NCI-H2196 treated with DMSO at 0.1 percent for 48 hours (cell line): ENCODE data around the gene GPR173.
A peak's percentile ranks its signal among the peaks of the same experiment; 100 is the strongest.

Experiments used
- DNase-seq: peaks from one replicate; lab custom pipeline; 2025; ENCODE audit not compliant: unreplicated experiment; lab: John Stamatoyannopoulos, UW

GPR173 gene

DNA sequence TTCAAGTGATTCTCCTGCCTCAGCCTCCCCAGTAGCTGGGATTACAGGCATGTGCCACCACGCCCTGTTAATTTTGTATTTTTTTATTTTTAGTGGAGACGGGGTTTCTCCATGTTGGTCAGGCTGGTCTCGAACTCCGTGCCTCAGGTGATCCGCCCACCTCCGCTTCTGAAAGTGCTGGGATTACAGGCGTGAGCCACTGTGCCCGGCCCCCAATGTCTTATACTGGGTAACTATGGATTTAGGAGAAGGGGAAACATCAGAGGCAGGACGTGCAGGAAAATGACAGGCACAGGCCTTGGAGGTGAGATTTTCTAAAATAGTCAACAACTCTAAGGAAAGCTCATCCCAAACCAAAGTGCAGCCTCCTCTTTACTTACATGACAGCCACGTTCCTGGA lies 22.5 kb downstream of the GPR173 start:
- no peak for DNase-seq

DNA sequence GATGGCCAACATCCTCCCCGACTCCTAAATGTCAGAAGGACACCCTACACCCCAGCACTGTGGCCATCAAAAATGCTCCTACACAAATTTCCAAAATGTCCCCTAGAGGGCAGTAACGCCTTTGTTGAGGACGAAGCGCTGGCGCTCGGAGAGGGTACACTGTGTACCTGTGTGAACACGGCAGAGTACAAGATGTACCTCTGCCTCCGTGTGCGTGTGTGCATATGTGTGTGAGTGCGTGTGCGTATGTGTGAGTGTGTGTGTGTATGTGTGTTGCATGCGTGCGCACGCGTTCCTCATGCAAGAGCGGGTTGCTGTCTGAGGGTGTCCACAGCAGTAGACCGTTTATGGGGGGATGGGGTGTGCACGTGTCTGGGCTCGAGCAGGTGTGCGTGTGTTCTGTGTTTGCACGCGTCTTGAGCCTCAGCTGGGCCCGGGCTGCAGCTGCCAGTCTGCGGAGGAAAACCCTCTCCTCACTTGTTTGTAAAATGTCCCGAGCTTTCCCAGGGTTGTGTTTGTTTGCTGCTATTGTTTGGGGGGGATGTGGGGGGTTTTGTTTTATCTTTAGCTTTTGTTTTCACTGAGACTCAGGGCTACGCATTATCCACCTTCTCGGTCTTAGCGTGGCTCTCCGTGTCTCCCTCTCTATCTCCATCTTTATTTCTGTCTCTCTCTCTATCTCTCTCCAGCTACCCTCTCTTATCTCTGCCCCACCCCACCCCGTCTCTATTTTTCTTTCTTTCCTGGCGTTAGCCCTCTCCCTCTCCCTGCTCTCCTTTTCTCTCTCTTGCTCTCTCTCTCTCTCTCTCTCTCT lies 23.2 kb downstream of the GPR173 start:
- DNase-seq: peak; percentile 31

DNA sequence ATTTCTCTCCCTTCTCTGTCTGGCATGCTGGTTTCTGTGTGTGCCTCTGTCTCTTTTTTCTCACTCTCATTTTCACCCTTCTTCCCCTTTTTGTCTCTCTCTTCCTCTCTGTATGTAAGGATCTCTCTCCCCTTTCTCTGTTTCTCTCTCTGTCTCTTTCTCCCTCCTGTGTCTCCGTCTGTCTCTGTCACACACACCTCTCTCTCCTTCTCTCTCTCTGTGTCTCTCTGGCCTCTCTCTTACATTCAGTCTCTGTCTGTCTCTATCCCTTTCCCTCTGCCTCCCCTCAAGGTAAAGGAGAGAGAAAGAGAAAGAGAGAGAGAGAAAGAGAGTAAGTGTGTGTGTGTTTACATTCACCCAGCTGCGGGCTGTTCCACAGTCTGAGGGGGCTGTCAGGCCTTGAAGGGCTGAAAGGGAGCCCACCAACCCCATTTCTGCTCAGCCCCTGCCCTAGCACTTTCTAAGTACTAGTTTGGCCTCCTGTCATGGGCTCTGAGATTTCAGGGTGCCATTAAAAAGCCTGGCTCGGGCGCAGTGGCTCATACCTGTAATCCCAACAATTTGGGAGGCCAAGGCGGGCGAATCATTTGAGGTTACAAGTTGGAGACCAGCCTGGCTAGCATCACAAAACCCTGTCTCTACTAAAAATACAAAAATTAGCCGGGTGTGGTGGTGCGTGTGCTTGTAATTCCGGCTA lies 24.0 kb downstream of the GPR173 start:
- DNase-seq: no peak

DNA sequence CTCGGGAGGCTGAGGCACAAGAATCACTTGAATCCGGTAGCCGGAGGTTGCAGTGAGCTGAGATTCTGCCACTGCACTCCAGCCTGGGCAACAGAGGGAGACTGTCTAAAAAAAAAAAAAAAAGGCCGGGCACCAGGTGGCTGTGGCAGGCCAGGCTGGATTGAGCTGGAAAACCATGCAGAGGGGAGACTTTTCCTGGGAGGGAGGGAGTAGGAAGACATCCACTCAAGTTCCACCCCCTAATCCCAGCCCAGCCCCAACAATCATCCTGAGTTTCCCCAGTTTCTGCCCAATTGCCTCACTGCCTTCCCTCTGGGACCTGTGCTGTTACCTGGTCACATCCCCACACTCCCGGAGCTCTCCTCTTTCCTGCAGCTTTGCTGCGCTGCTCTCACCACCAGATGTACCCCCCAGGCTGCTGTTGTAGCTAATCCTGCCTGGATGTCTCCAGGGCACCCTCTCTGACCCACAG lies 24.6 kb downstream of the GPR173 start:
- DNase-seq: peak; percentile 25

DNA sequence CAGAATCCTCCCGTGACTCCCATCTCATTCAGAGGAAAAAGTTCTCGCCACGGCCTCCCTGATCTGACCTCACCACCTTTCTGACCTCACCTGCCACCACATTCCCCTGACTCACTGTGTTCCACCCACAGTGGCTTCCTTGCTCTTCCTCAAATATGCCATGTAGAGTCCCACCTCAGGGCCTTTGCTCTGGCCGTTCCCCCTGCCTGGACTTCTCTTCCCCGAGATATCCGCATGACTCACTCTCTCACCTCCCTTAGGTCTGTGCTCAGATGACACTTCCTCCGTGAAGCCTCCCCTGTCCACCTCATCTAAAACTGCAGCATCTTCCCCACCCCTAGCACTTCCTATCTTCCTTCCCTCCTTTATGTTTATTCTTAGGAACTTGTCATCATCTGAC lies 26.4 kb downstream of the GPR173 start:
- DNase-seq: no peak

DNA sequence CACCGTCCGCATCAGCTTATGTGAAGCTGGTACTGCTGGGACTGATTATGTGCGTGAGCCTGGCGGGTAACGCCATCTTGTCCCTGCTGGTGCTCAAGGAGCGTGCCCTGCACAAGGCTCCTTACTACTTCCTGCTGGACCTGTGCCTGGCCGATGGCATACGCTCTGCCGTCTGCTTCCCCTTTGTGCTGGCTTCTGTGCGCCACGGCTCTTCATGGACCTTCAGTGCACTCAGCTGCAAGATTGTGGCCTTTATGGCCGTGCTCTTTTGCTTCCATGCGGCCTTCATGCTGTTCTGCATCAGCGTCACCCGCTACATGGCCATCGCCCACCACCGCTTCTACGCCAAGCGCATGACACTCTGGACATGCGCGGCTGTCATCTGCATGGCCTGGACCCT lies 28.1 kb downstream of the GPR173 start:
- no peak for DNase-seq

DNA sequence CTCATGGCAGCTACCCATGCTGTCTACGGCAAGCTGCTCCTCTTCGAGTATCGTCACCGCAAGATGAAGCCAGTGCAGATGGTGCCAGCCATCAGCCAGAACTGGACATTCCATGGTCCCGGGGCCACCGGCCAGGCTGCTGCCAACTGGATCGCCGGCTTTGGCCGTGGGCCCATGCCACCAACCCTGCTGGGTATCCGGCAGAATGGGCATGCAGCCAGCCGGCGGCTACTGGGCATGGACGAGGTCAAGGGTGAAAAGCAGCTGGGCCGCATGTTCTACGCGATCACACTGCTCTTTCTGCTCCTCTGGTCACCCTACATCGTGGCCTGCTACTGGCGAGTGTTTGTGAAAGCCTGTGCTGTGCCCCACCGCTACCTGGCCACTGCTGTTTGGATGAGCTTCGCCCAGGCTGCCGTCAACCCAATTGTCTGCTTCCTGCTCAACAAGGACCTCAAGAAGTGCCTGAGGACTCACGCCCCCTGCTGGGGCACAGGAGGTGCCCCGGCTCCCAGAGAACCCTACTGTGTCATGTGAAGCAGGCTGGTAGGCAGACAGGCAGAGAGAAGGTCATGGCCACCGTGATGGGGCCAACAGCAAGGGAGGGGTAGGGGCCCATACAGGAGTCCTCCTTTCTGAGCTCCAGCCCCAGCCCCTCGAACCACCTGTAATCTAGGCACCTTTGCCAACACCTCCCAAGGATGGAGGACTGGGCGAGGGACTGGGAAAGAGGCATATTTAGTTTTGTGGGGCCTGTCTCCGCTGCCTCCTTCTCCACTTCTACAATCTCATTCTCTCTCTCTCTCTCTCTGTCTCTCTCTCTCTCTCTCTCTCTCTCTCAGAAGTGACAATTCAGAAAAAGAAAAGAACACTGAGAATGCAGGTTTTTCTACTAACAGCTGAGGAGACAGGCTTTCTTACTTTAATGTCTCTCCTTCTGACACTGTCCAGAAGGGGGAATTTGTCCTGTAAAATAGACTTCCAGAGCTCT lies 28.9 kb downstream of the GPR173 start:
- DNase-seq: no peak

DNA sequence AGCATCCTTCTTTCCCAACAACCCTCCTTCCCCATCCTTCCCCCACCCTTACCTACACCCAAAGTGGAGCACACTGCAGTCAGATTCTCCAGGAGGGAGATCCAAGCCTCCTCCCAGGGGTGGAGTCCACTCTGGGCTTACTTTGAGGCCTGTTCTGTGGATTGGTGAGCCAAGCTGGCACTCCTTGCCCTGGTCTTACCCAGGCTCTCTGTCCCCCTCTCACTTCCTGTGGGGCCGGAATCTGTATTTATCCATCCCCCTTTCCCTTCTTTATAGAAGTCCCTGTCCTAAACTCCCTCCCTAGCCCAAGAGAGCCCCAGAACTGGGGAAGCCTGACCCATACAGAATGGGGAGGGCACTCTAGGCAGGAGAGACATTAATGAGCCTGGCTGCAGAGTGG lies 30.4 kb downstream of the GPR173 start:
- no peak for DNase-seq

DNA sequence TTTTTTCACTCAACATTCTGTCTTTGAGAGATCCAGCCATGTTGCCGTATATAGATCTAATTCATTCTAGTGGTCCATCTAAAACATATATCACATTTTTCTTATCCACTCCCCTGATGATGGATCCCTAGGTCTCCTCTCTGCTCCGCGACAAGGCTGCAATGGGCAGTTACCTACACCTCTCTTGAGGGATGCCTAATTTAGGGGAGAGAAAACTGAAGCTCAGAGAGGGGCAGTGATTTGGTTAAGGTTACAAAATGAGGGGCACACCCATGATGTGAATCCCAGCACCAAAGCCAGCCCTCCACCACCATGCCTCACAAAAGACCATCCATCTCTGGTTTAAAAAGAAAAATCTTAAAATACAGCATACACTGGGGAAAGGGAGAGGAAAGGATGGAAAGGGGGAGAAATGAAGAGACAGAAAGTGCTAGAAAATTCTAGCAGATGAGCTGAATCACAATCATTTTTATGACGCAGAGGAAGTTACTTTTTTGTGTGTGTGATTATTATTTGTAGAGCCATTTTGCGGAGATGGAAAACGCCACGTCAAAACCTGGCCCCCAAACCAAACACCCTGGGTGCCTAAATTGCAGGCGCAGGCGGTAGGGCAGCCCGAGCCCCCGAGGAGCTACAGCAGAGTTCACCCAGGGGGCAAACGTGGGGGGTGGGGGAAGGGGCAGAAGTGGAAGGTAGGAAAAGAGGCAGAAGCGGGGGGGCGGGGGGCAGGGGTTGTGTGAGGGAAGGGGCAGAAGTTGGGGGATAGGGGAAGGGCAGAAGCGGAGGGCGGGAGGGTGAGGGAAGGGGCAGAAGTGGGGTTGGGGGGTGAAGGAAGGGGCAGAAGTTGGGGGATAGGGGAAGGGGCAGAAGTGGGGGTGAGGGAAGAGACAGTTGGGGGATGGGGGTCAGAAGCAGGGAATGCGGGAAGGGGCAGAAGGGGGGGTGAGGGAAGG lies 32.3 kb downstream of the GPR173 start:
- no peak for DNase-seq

DNA sequence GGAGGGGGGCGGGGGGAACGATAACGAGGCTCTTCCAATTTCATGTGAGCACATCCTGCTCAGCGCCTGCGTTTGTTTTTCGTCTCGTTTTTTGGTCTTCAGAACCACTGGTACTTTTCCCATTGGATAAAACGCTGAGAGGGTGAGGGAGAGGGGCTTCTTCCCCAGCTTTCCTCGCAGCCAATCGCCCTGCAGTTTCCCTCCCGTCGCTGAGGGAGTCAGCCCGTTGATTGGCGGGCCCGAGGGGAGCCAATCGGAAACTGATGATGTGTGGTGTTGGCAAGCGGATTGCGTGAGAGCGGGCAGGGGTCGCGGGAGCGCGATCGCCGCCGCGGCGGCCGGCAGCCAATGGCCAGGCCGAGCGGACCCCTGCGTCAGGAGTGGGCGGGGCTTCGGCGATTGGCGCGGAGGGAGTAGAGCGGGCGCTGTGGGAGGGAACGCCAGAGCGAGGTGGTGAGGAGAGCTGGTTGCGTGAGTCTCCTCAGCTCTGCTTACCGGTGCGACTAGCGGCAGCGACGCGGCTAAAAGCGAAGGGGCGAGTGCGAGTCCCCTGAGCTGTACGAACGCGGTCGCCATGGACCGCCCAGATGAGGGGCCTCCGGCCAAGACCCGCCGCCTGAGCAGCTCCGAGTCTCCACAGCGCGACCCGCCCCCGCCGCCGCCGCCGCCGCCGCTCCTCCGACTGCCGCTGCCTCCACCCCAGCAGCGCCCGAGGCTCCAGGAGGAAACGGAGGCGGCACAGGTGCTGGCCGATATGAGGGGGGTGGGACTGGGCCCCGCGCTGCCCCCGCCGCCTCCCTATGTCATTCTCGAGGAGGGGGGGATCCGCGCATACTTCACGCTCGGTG lies 33.6 kb downstream of the GPR173 start, which contains the start of gene TSPYL2:
Gene TSPYL2, plus strand, starts transcription at position 443 of the 848 bp plus-strand sequence. Its CDS starts 132 bp downstream, at position 575.
- peak; percentile 80 for DNase-seq

DNA sequence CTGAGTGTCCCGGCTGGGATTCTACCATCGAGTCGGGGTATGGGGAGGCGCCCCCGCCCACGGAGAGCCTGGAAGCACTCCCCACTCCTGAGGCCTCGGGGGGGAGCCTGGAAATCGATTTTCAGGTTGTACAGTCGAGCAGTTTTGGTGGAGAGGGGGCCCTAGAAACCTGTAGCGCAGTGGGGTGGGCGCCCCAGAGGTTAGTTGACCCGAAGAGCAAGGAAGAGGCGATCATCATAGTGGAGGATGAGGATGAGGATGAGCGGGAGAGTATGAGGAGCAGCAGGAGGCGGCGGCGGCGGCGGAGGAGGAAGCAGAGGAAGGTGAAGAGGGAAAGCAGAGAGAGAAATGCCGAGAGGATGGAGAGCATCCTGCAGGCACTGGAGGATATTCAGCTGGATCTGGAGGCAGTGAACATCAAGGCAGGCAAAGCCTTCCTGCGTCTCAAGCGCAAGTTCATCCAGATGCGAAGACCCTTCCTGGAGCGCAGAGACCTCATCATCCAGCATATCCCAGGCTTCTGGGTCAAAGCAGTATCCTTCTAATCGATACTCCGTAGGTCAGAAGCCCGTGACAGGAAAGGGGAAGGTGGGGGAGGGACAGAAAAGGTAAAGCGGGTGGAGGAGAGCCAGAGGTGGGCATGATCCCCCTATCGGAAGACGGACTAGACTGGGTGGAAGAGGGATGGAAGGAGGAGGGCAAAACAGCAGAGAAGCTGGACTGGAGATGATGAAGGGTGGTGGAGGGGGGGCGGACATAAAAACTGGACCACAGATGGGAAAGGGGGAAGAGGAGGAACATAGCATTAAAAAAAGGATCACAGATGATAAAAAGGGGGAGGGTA lies 34.4 kb downstream of the GPR173 start:
- DNase-seq: no peak

DNA sequence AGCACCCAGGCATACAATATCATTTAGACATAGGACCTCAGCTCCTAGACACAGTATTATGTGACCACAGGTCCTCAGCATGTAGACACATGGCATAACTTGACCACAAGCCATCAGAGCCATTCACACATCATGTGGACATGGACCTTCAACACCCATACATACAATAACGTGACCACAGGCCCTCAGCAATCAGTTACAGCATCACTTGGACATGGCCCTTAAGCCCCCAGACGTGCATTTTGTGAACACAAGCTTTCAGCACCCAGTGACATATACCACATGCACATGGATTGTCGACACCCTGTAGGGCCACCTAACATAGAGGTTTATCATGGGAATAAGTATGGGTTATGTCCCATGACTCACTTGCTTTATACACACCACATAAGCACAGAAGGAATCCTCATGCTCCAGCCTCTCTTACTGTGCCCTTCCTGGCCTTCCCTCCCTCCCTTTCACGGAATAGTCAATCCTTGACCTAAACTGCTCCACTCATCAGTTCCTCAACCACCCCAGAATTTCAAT lies 35.5 kb downstream of the GPR173 start:
- DNase-seq: no peak

DNA sequence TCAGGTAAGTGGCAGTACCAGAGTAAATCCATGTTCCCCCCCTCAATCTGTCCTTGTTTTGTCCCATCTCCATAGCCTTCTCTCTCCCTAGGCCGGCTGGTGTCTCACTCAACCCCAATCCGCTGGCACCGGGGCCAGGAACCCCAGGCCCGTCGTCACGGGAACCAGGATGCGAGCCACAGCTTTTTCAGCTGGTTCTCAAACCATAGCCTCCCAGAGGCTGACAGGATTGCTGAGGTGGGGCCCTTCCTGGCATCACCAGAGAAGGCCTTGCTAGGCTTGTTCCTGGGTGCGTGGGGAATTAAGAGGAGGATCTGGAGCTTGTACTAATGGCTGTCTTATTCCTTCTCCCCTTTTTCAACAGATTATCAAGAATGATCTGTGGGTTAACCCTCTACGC lies 36.3 kb downstream of the GPR173 start:
- no peak for DNase-seq

DNA sequence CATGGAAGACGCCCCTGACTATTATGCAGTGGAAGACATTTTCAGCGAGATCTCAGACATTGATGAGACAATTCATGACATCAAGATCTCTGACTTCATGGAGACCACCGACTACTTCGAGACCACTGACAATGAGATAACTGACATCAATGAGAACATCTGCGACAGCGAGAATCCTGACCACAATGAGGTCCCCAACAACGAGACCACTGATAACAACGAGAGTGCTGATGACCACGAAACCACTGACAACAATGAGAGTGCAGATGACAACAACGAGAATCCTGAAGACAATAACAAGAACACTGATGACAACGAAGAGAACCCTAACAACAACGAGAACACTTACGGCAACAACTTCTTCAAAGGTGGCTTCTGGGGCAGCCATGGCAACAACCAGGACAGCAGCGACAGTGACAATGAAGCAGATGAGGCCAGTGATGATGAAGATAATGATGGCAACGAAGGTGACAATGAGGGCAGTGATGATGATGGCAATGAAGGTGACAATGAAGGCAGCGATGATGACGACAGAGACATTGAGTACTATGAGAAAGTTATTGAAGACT lies 37.2 kb downstream of the GPR173 start:
- DNase-seq: no peak

DNA sequence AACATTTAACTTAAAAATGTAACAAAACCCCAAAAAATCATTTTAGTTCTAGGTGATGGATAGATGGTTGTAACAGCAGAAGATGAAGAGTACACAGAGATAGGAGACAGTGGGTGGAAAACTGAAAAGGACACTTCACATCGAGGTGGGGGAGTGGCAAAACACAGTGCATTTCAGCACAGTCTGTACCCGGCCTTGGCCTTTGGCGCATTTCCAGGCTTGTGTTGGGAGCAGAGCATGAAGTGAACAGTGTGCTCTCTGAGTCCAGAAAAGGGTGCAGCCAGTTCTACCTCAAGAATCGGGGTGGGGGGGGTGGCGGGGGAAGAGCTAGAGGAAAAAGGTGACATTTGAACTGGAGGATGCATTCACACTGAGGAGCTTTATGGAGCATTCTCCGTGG lies 37.9 kb downstream of the GPR173 start:
- no peak for DNase-seq

DNA sequence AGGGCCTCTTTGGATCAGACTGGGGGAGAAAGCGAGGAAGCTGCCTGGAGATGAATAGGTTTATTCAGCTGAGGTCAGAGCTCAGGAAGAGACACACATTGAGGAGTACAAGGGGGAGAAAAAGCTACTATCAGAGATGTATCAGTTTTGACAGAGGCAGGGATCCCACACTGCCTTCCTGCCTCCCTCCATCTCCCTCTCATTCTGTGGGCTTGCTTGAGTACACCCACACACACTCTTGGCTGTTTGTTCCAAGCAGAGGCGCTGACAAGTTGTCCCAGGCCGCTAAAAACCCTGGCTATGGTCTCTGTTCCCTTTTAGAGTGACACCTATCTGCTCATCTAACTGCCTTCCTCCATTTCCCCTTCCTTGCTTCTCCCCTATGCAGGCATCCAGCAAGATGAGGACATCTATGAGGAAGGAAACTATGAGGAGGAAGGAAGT lies 38.8 kb downstream of the GPR173 start:
- no peak for DNase-seq

DNA sequence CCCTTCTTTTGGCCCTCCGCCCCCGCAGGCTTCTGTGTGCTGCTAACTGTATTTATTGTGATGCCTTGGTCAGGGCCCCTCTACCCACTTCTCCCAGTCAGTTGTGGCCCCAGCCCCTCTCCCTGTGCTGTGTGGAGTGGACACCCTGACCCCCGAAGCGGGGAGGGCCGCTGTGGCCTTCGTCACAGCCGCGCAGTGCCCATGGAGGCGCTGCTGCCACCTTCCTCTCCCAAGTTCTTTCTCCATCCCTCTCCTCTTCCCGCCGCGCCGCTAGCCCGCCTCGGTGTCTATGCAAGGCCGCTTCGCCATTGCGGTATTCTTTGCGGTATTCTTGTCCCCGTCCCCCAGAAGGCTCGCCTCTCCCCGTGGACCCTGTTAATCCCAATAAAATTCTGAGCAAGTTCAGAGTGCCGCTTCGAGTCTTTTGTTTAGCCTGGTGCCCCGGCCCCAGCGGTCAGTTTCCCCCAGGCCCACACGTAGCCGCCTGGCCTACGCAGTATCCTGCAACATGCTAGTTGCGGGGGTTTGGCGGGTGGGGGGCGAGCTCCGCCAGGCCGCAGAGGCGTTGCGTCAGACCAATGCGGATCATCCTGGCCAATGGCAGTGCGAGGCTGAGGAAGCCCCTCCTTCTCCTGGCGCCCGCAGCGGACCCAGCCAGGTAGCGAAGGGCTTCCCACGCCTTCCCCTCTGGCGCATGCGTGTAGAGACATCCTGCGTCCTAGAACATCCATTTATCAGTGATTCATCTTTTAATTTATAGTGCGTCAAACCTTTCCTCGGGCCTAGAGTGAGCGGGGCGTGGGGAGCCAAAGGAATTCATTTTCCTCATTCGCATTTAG lies 39.8 kb downstream of the GPR173 start:
- DNase-seq: peak; percentile 52
